Measurements from ENCODE around the gene UNC13D. TPM values are rescaled to one million over a fixed set of nuclear protein-coding genes. Genes with fewer than 3 reads are reported as not detected.
"Not testable (repeated sequence)": the region's sequence is repeated elsewhere in the genome, so short reads cannot be mapped to it uniquely, and the experiment has no call there.

Gene UNC13D
- total and polyA plus RNA-seq, 3 experiments from 2014 or later = 90.3 to 154 (median 143) TPM

DNA sequence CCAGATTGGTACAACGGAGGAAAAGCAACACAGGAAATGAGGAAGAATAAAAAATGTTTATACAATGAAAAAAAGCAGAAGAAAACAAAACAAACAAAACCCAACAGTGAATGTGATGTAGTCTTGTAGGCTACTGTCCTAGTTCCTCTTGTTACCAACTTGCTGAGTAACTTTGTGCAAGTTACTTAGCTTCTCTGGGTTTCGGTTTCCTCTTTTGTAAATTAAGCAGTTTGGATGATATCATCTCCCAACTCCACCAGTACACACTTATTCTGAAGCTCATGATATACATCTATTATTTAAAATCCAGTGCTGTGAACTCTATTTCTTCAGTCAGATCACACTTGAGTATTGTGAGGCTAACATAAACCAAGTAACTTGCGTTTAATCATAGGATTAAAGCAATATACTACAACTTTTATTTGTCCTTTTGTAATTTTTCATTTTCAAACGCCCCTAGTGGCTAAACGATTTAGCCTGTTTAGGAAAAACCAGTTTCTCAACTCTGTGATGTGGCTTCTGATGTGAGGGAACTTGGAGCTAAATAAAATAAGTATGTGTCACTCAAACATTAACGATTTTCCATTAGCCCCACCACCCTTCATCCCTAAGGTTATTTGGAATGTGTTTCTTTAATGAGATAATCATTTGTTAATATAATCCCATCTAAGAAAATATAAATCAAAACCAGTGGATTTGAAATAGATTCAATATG, 61.0 kb downstream of the UNC13D start:
- ChIA-PET POLR2A (interaction anchor here (0.7 to 4.7 kb wide), 12 partner anchors 9 to 416 kb away, joined by 3 to 47 read pairs (median 4); partner anchors contain the start of genes ACOX1, GALK1, RECQL5 and SAP30BP), CTCF (interaction anchor here (1.1 to 5.0 kb wide), 18 partner anchors 10 to 494 kb away, joined by 3 to 32 read pairs (median 8); partner anchors contain the start of genes GALK1, MRPL38, SLC25A19 and UNC13D)
- H3K4me3 Mint-ChIP-seq = peak overlapping the region; percentile 90 to 97 (median 93)
- peaks cover 42 to 67% (median 52%) of the 10 kb centered on the region in 3 donors for H3K4me1 Mint-ChIP-seq
- H3K9me3 Mint-ChIP-seq = peaks cover 0 to 2% (median 0%) of the 10 kb centered on the region in 5 donors
- Histone ChIP-seq H3K4me1 (ENCODE audit: insufficient read depth, low read length) (peaks cover 46% of the 10 kb centered on the region), H3K36me3 (ENCODE audit: insufficient read depth, low read length) (peaks cover 8% of the 10 kb centered on the region), H3K27me3 (ENCODE audit: insufficient read depth, low read length, poor library complexity, severe bottlenecking) (no peaks in the 10 kb centered on the region), H3K4me3 (ENCODE audit: low read length) (peak overlapping the region; percentile 67), H3K27ac (ENCODE audit: low read depth, low read length) (peak overlapping the region; percentile 98), H3K9me3 (ENCODE audit: low read length) (no peaks in the 10 kb centered on the region)
- H3K36me3 Mint-ChIP-seq = peaks cover 10 to 23% (median 10%) of the 10 kb centered on the region in 3 donors
- H3K27ac Mint-ChIP-seq = peak overlapping the region; percentile 95 to 100 (median 99)
- peaks cover 0 to 15% of the 10 kb centered on the region in 2 donors for H3K27me3 Mint-ChIP-seq
- peak in 2 of 5 donors; percentile 54 to 55 for DNase-seq

DNA sequence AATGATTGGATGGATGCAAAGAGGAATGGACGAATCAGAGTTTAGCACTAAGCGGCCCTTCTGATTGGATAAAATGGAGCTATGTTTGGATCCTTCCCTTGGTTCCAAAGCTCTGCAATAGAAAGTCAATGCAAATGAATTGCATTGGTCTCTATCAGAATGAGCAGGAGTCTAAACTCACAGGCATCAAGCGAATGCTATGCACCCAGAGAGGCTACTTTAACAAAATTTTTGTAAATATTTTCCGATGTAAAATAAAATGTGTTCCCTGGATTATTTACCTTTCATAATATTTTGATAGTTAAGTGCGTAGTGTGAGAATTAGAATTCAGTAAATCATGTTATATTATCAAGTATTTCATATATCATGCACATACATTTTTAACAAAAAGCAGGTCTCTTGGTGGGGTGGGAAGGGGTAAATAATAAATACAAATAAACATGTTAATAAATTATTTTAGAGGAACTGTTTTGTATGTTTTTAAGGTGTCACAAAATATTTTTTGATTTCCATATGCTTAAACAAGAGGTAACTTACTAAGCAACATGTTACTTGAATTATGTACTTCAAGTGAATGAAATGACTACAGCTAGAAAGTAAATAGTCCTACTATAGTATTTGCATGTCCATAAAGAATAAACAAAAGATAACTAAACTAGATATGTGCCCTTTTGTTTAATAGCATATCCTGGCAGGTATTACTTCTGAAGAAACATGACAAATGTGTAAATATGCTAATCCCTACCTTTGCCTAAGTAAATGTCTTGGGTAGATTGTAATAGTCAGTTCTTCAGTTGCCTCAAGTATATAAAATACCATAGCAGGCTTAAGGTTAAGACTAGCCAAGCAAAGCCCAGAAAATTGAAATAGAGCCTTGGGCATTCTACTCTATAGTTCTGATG, 64.0 kb downstream of the UNC13D start:
- Mint-ChIP-seq H3K9me3 (peaks cover 0 to 2% (median 0%) of the 10 kb centered on the region in 5 donors), H3K36me3 (peaks cover 19 to 46% (median 20%) of the 10 kb centered on the region in 3 donors), H3K4me1 (peaks cover 52 to 72% (median 62%) of the 10 kb centered on the region in 3 donors), H3K27me3 (peaks cover 0 to 16% of the 10 kb centered on the region in 2 donors), H3K4me3 (peak overlapping the region; percentile 93 to 100 (median 97)), H3K27ac (peak overlapping the region; percentile 93 to 100 (median 98))
- Histone ChIP-seq H3K27ac (ENCODE audit: low read depth, low read length) (no peak overlapping the region), H3K36me3 (ENCODE audit: insufficient read depth, low read length) (peaks cover 21% of the 10 kb centered on the region), H3K27me3 (ENCODE audit: insufficient read depth, low read length, poor library complexity, severe bottlenecking) (no peaks in the 10 kb centered on the region), H3K4me3 (ENCODE audit: low read length) (no peak overlapping the region), H3K4me1 (ENCODE audit: insufficient read depth, low read length) (peaks cover 43% of the 10 kb centered on the region), H3K9me3 (ENCODE audit: low read length) (no peaks in the 10 kb centered on the region)
- POLR2A ChIA-PET = interaction anchor here (0.5 to 5.9 kb wide), 21 partner anchors 9 to 1021 kb away, joined by 3 to 79 read pairs (median 4); partner anchors contain the start of genes GALK1, RECQL5, TMEM94 and TRIM47
- CTCF ChIA-PET = interaction anchor here (0.9 to 1.5 kb wide), 5 partner anchors 27 to 125 kb away, joined by 3 to 8 read pairs (median 4); partner anchors contain the start of genes MRPL38 and WBP2
- no peak for DNase-seq

DNA sequence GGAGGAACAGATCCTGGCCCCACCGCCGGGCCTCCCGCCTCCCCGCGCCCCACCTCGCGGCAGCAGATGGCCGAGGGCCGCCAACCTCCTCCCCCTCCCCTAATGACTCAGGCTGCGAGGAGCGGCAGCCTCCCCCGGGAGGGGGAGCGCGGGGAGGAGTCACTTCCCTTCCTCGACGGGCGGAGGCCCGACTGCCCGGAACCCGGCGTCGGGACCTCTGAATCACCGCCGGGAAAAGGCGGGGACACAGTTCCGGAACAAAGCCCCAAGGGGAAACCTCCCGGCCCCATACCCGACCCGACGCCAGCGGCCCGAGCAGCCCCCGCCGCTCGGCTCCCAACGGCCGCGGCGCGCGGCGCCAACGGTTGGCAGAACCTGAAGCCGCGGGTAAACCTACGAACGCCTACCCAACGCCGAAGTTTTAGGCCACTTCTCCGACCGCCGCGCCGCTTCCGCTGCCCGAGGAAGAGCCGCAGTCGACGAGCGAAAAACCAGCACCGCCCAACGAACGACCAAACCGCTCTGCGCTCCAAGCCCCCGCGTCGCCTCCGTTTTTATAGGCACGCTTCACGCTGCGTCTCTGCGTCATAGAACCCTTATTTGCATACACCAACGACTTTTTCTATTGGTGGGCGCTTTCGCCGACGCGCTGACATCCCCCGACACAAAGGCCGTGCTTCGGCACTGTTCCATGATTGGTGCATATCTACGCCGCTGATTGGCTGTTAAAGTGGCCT, 64.8 kb downstream of the UNC13D start:
- peak; percentile 84 to 98 (median 95) for DNase-seq
- Mint-ChIP-seq H3K9me3 (peaks cover 0 to 2% (median 0%) of the 10 kb centered on the region in 5 donors), H3K27me3 (peaks cover 0 to 16% of the 10 kb centered on the region in 2 donors), H3K36me3 (peaks cover 19 to 40% (median 20%) of the 10 kb centered on the region in 3 donors), H3K4me1 (peaks cover 51 to 69% (median 59%) of the 10 kb centered on the region in 3 donors), H3K4me3 (peak overlapping the region; percentile 93 to 100 (median 98)), H3K27ac (peak overlapping the region; percentile 93 to 100 (median 98))
- ChIA-PET CTCF (interaction anchor here (0.9 to 4.8 kb wide), 8 partner anchors 15 to 76 kb away, joined by 3 to 47 read pairs (median 4); partner anchors contain the start of genes GALK1 and WBP2), POLR2A (interaction anchor here (0.6 to 5.9 kb wide), 19 partner anchors 10 to 665 kb away, joined by 3 to 79 read pairs (median 4); partner anchors contain the start of genes GALK1, RECQL5, TMEM94 and TRIM47)
- H3K36me3 ChIP-seq (ENCODE audit: insufficient read depth, low read length) = peaks cover 21% of the 10 kb centered on the region
- H3K9me3 ChIP-seq (ENCODE audit: low read length) = no peaks in the 10 kb centered on the region
- H3K27me3 ChIP-seq (ENCODE audit: insufficient read depth, low read length, poor library complexity, severe bottlenecking) = no peaks in the 10 kb centered on the region
- H3K4me1 ChIP-seq (ENCODE audit: insufficient read depth, low read length) = peaks cover 40% of the 10 kb centered on the region
- peak overlapping the region; percentile 97 for H3K27ac ChIP-seq (ENCODE audit: low read depth, low read length)
- peak overlapping the region; percentile 86 for H3K4me3 ChIP-seq (ENCODE audit: low read length)

- Mint-ChIP-seq H3K27ac (peak overlapping the region; percentile 81 to 100 (median 91)), H3K36me3 (peaks cover 19 to 40% (median 20%) of the 10 kb centered on the region in 3 donors), H3K4me3 (peak overlapping the region; percentile 93 to 100 (median 98)), H3K9me3 (peaks cover 0 to 2% (median 0%) of the 10 kb centered on the region in 5 donors), H3K27me3 (peaks cover 0 to 16% of the 10 kb centered on the region in 2 donors), H3K4me1 (peaks cover 48 to 65% (median 54%) of the 10 kb centered on the region in 3 donors)
- peak overlapping the region; percentile 86 for H3K4me3 ChIP-seq (ENCODE audit: low read length)
- CTCF ChIA-PET = interaction anchor here (0.8 to 4.8 kb wide), 6 partner anchors 14 to 77 kb away, joined by 3 to 47 read pairs (median 4); partner anchors contain the start of genes GALK1 and WBP2
- H3K27me3 ChIP-seq (ENCODE audit: insufficient read depth, low read length, poor library complexity, severe bottlenecking) = no peaks in the 10 kb centered on the region
- H3K36me3 ChIP-seq (ENCODE audit: insufficient read depth, low read length) = peaks cover 21% of the 10 kb centered on the region
- H3K4me1 ChIP-seq (ENCODE audit: insufficient read depth, low read length) = peaks cover 35% of the 10 kb centered on the region
- H3K9me3 ChIP-seq (ENCODE audit: low read length) = no peaks in the 10 kb centered on the region
- peak in 3 of 5 donors; percentile 60 to 76 (median 65) for DNase-seq
- POLR2A ChIA-PET = interaction anchor here (0.8 to 5.9 kb wide), 6 partner anchors 11 to 97 kb away, joined by 3 to 79 read pairs (median 6); partner anchors contain the start of genes GALK1 and WBP2
- peak overlapping the region; percentile 97 for H3K27ac ChIP-seq (ENCODE audit: low read depth, low read length)
These were observed 65.3 kb downstream of the UNC13D start for GRCh38 chr17:75778861-75779249.

- peaks cover 21% of the 10 kb centered on the region for H3K36me3 ChIP-seq (ENCODE audit: insufficient read depth, low read length)
- ChIA-PET POLR2A (interaction anchor here (0.7 to 5.9 kb wide), 10 partner anchors 9 to 98 kb away, joined by 3 to 79 read pairs (median 6); partner anchors contain the start of genes GALK1 and WBP2), CTCF (interaction anchor here (0.8 to 4.8 kb wide), 7 partner anchors 8 to 77 kb away, joined by 3 to 47 read pairs (median 4); partner anchors contain the start of genes GALK1 and WBP2)
- peaks cover 30% of the 10 kb centered on the region for H3K4me1 ChIP-seq (ENCODE audit: insufficient read depth, low read length)
- not testable (repeated sequence) for H3K27me3 ChIP-seq (ENCODE audit: insufficient read depth, low read length, poor library complexity, severe bottlenecking); H3K9me3 Mint-ChIP-seq; DNase-seq; H3K9me3 ChIP-seq (ENCODE audit: low read length)
- H3K4me3 Mint-ChIP-seq = peak overlapping the region; percentile 93 to 100 (median 98)
- H3K27ac ChIP-seq (ENCODE audit: low read depth, low read length) = peak overlapping the region; percentile 97
- peaks cover 0 to 16% of the 10 kb centered on the region in 2 donors for H3K27me3 Mint-ChIP-seq
- H3K27ac Mint-ChIP-seq = peak overlapping the region; percentile 81 to 100 (median 91)
- H3K36me3 Mint-ChIP-seq = peaks cover 19 to 40% (median 20%) of the 10 kb centered on the region in 3 donors
- H3K4me1 Mint-ChIP-seq = peaks cover 44 to 59% (median 48%) of the 10 kb centered on the region in 3 donors
- H3K4me3 ChIP-seq (ENCODE audit: low read length) = peak overlapping the region; percentile 86
These were observed 65.9 kb downstream of the UNC13D start for GRCh38 chr17:75778066-75778860.

GRCh38 chr17:75777296-75777922, 66.8 kb downstream of the UNC13D start:
- Mint-ChIP-seq H3K9me3 (peaks cover 0 to 2% (median 0%) of the 10 kb centered on the region in 5 donors), H3K27ac (peak overlapping the region; percentile 34 to 91 (median 81)), H3K36me3 (peaks cover 19 to 38% (median 20%) of the 10 kb centered on the region in 3 donors), H3K4me1 (peaks cover 40 to 53% (median 42%) of the 10 kb centered on the region in 3 donors), H3K27me3 (peaks cover 0 to 14% of the 10 kb centered on the region in 2 donors), H3K4me3 (peak overlapping the region; percentile 93 to 100 (median 98))
- DNase-seq = peak in 1 of 5 donors; percentile 8
- Histone ChIP-seq H3K27ac (ENCODE audit: low read depth, low read length) (peak overlapping the region; percentile 97), H3K36me3 (ENCODE audit: insufficient read depth, low read length) (peaks cover 21% of the 10 kb centered on the region), H3K9me3 (ENCODE audit: low read length) (no peaks in the 10 kb centered on the region), H3K4me3 (ENCODE audit: low read length) (peak overlapping the region; percentile 86), H3K4me1 (ENCODE audit: insufficient read depth, low read length) (peaks cover 22% of the 10 kb centered on the region), H3K27me3 (ENCODE audit: insufficient read depth, low read length, poor library complexity, severe bottlenecking) (no peaks in the 10 kb centered on the region)
- ChIA-PET CTCF (interaction anchor here (0.9 to 4.8 kb wide), 7 partner anchors 9 to 78 kb away, joined by 3 to 47 read pairs (median 4); partner anchors contain the start of genes GALK1 and WBP2), POLR2A (interaction anchor here (0.6 to 5.9 kb wide), 14 partner anchors 8 to 749 kb away, joined by 3 to 79 read pairs (median 4); partner anchors contain the start of genes GALK1, UNK and WBP2)

Data from CD8-positive, alpha-beta memory T cell (primary cell).